GM23338 (cell line): Measurements from ENCODE around the gene CLCNKA.

Experiments used
- EZH2 ChIP-seq: fragments of 200-600 bp; sonication (generic); IDR thresholded peaks from one replicate; pipeline ENCODE4 v1.8.0; 2017; ENCODE audit warnings: antibody characterized with exemption, mild to moderate bottlenecking, low read depth; ENCODE audit not compliant: unreplicated experiment
- NANOG ChIP-seq: IDR thresholded peaks from 2 replicates; pipeline ENCODE4 v1.6.1; 2016; ENCODE audit warnings: antibody characterized with exemption, borderline replicate concordance
- POLR2AphosphoS5 ChIP-seq: IDR thresholded peaks from 2 replicates; pipeline ENCODE4 v1.6.1; 2016; ENCODE audit warnings: antibody characterized with exemption, low read depth
- ZNF331 ChIP-seq: fragments of 250-450 bp; sonication (Bioruptor Pico); IDR thresholded peaks from 2 replicates; pipeline ENCODE4 v1.5.0; 2020; ENCODE audit warnings: low read depth, mild to moderate bottlenecking, moderate library complexity
- TF ChIP-seq, protein P1 (sequence below), 2 experiments: fragments of 200-600 bp in 1 of 2; sonication (generic) in 1 of 2; conservative IDR thresholded peaks; 2 replicates each; pipeline versions ENCODE4 v1.5.1 to v1.6.1; 2016 to 2017; ENCODE audit warnings: antibody characterized with exemption in 2 of 2, low read depth in 2 of 2, mild to moderate bottlenecking in 2 of 2, moderate library complexity in 1 of 2
- TF ChIP-seq, protein P2 (sequence below): IDR thresholded peaks from one replicate; pipeline ENCODE4 v1.6.1; 2018; ENCODE audit warnings: antibody characterized with exemption; ENCODE audit not compliant: unreplicated experiment

DNA sequence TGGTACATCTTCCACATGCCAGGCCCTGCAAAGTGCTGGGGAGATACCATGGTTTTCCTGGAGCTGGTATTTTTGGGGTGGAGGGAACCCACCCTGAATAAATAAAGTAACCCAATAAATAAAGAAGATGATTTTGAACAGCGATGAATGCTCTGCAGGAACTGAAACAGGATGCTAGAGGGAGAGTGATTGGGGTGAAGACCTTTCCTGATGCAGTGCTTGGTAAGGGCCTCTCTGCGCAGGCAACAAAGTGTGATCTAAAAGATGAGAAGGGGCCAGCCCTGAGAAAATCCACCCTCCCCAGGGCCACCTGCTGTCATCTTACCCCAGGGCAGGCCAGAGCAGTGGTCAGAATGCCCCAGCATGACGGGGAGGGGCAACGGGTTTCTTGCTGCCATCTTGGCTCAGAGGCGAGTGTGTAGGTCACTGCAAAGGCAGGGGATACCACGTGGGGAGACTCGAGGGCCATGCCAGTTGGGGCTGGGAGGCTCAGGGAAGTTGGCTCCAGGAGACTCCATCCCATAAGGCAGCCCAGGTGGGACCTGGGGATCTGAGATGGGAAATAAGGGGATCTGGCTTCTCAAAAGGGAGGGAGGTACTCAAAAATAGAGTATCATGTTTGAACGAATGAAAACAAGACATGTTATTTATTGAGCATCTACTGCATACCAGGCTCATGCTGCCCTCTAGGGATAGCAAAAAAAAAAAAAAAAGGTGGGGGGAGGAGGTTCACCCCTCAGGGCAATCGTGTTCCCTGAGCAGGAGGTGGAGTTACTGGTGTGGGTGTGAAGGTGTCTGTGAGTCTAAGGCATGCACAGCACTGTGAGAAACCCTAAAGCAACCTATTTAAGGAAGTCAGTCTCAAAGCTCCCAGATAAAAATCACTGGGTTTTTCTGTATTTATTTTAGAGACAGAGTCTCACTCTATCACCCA, 15.0 kb upstream of the CLCNKA start:
- TF ChIP-seq, protein P1, sequence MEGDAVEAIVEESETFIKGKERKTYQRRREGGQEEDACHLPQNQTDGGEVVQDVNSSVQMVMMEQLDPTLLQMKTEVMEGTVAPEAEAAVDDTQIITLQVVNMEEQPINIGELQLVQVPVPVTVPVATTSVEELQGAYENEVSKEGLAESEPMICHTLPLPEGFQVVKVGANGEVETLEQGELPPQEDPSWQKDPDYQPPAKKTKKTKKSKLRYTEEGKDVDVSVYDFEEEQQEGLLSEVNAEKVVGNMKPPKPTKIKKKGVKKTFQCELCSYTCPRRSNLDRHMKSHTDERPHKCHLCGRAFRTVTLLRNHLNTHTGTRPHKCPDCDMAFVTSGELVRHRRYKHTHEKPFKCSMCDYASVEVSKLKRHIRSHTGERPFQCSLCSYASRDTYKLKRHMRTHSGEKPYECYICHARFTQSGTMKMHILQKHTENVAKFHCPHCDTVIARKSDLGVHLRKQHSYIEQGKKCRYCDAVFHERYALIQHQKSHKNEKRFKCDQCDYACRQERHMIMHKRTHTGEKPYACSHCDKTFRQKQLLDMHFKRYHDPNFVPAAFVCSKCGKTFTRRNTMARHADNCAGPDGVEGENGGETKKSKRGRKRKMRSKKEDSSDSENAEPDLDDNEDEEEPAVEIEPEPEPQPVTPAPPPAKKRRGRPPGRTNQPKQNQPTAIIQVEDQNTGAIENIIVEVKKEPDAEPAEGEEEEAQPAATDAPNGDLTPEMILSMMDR (conservative IDR thresholded peaks at IDR 0.05; ENCODE audit: low read depth in 2 of 2), result peak in 1 of 2 experiments; percentile 27; a peak in 2 of 4 replicates
- TF ChIP-seq, protein P2, sequence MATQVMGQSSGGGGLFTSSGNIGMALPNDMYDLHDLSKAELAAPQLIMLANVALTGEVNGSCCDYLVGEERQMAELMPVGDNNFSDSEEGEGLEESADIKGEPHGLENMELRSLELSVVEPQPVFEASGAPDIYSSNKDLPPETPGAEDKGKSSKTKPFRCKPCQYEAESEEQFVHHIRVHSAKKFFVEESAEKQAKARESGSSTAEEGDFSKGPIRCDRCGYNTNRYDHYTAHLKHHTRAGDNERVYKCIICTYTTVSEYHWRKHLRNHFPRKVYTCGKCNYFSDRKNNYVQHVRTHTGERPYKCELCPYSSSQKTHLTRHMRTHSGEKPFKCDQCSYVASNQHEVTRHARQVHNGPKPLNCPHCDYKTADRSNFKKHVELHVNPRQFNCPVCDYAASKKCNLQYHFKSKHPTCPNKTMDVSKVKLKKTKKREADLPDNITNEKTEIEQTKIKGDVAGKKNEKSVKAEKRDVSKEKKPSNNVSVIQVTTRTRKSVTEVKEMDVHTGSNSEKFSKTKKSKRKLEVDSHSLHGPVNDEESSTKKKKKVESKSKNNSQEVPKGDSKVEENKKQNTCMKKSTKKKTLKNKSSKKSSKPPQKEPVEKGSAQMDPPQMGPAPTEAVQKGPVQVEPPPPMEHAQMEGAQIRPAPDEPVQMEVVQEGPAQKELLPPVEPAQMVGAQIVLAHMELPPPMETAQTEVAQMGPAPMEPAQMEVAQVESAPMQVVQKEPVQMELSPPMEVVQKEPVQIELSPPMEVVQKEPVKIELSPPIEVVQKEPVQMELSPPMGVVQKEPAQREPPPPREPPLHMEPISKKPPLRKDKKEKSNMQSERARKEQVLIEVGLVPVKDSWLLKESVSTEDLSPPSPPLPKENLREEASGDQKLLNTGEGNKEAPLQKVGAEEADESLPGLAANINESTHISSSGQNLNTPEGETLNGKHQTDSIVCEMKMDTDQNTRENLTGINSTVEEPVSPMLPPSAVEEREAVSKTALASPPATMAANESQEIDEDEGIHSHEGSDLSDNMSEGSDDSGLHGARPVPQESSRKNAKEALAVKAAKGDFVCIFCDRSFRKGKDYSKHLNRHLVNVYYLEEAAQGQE, result no peak
- TF ChIP-seq POLR2AphosphoS5, result no peak
- no peak for TF ChIP-seq EZH2
- no peak for TF ChIP-seq ZNF331 (CRISPR knock-in tag)
- TF ChIP-seq NANOG, result no peak
